Measurements from ENCODE around the gene BAHD1.

BAHD1 gene

GRCh38 chr15:40493089-40493840 is 52.5 kb downstream of the BAHD1 start:
- Histone ChIP-seq H3K4ac (ENCODE audit: low read length) (no peak overlapping the region), H3K4me1 (ENCODE audit: control insufficient read depth in 2 of 2, insufficient read depth in 1 of 2, low read depth in 1 of 2, low read length in 2 of 2) (peaks cover 3 to 11% of the 10 kb centered on the region in 2 donors), H3K27me3 (ENCODE audit: control insufficient read depth in 3 of 3, insufficient read depth in 3 of 3, low read depth in 1 of 3, low read length in 3 of 3) (peaks cover 0 to 6% (median 0%) of the 10 kb centered on the region in 3 experiments), H4K91ac (ENCODE audit: low read depth, low read length, poor library complexity) (no peak overlapping the region), H3K36me3 (replicated peaks in 1 of 2; ENCODE audit: control insufficient read depth in 2 of 2, insufficient read depth in 2 of 2, low read length in 2 of 2) (no peaks in the 10 kb centered on the region), H3K18ac (ENCODE audit: low read length) (no peak overlapping the region), H2AK5ac (ENCODE audit: low read depth, low read length) (no peak overlapping the region), H2AFZ (ENCODE audit: low read length) (no peak overlapping the region), H2BK15ac (ENCODE audit: low read length) (no peak overlapping the region), H3K9ac (ENCODE audit: low read depth, low read length, poor library complexity) (no peak overlapping the region), H4K8ac (ENCODE audit: low read depth, low read length) (no peak overlapping the region), H3K23ac (ENCODE audit: low read depth, low read length, poor library complexity) (no peak overlapping the region), H3K4me3 (ENCODE audit: low read length in 2 of 2) (no peak overlapping the region), H2BK5ac (ENCODE audit: low read length) (no peak overlapping the region), H3K4me2 (ENCODE audit: insufficient read depth, low read length, poor library complexity, severe bottlenecking) (no peak overlapping the region), H3K79me1 (ENCODE audit: low read depth, low read length) (no peaks in the 10 kb centered on the region), H2BK120ac (ENCODE audit: low read depth, low read length) (no peak overlapping the region), H3K14ac (ENCODE audit: low read length) (no peak overlapping the region), H3K9me3 (replicated peaks in 1 of 2; ENCODE audit: control insufficient read depth in 2 of 2, insufficient read depth in 1 of 2, low read depth in 1 of 2, low read length in 2 of 2) (no peaks in the 10 kb centered on the region), H3K27ac (replicated peaks; ENCODE audit: low read length) (no peak overlapping the region), H2BK12ac (ENCODE audit: low read length) (no peak overlapping the region)
- WGBS, 2 donors (ENCODE audit: extremely low coverage in 2 of 2, insufficient read length in 2 of 2, insufficient replicate concordance in 1 of 2) = no CpG with 5 or more reads among the region's 8 CpGs
- no peak for DNase-seq (ENCODE audit: low spot score)

GRCh38 chr15:40495516-40495915 is 54.8 kb downstream of the BAHD1 start:
- Histone ChIP-seq H2AK5ac (ENCODE audit: low read depth, low read length) (no peak overlapping the region), H3K14ac (ENCODE audit: low read length) (no peak overlapping the region), H4K8ac (ENCODE audit: low read depth, low read length) (no peak overlapping the region), H2AFZ (ENCODE audit: low read length) (no peak overlapping the region), H3K79me1 (ENCODE audit: low read depth, low read length) (no peaks in the 10 kb centered on the region), H3K4me2 (ENCODE audit: insufficient read depth, low read length, poor library complexity, severe bottlenecking) (no peak overlapping the region), H3K18ac (ENCODE audit: low read length) (no peak overlapping the region), H3K9ac (ENCODE audit: low read depth, low read length, poor library complexity) (no peak overlapping the region), H2BK15ac (ENCODE audit: low read length) (no peak overlapping the region), H3K27ac (replicated peaks; ENCODE audit: low read length) (no peak overlapping the region), H4K91ac (ENCODE audit: low read depth, low read length, poor library complexity) (no peak overlapping the region), H3K4me1 (ENCODE audit: control insufficient read depth in 2 of 2, insufficient read depth in 1 of 2, low read depth in 1 of 2, low read length in 2 of 2) (peaks cover 3 to 11% of the 10 kb centered on the region in 2 donors), H2BK12ac (ENCODE audit: low read length) (no peak overlapping the region), H3K23ac (ENCODE audit: low read depth, low read length, poor library complexity) (no peak overlapping the region), H2BK5ac (ENCODE audit: low read length) (no peak overlapping the region), H3K4me3 (ENCODE audit: low read length in 2 of 2) (no peak overlapping the region), H3K4ac (ENCODE audit: low read length) (no peak overlapping the region), H2BK120ac (ENCODE audit: low read depth, low read length) (no peak overlapping the region), H3K9me3 (replicated peaks in 1 of 2; ENCODE audit: control insufficient read depth in 2 of 2, insufficient read depth in 1 of 2, low read depth in 1 of 2, low read length in 2 of 2) (no peaks in the 10 kb centered on the region), H3K27me3 (ENCODE audit: control insufficient read depth in 3 of 3, insufficient read depth in 3 of 3, low read depth in 1 of 3, low read length in 3 of 3) (peaks cover 0 to 8% (median 0%) of the 10 kb centered on the region in 3 experiments), H3K36me3 (replicated peaks in 1 of 2; ENCODE audit: control insufficient read depth in 2 of 2, insufficient read depth in 2 of 2, low read length in 2 of 2) (no peaks in the 10 kb centered on the region)
- WGBS, 2 donors (ENCODE audit: extremely low coverage in 2 of 2, insufficient read length in 2 of 2, insufficient replicate concordance in 1 of 2) = no CpG with 5 or more reads among the region's 2 CpGs
- DNase-seq (ENCODE audit: low spot score) = no peak

GRCh38 chr15:40498418-40498817 is 57.7 kb downstream of the BAHD1 start:
- no peak overlapping the region for H2BK15ac ChIP-seq (ENCODE audit: low read length)
- no peak overlapping the region for H2BK12ac ChIP-seq (ENCODE audit: low read length)
- no peak for DNase-seq (ENCODE audit: low spot score)
- H2AK5ac ChIP-seq (ENCODE audit: low read depth, low read length) = no peak overlapping the region
- no peak overlapping the region for H3K14ac ChIP-seq (ENCODE audit: low read length)
- H4K91ac ChIP-seq (ENCODE audit: low read depth, low read length, poor library complexity) = no peak overlapping the region
- no peak overlapping the region for H3K18ac ChIP-seq (ENCODE audit: low read length)
- no CpG with 5 or more reads among the region's 5 CpGs for WGBS, 2 donors (ENCODE audit: extremely low coverage in 2 of 2, insufficient read length in 2 of 2, insufficient replicate concordance in 1 of 2)
- peaks cover 0 to 14% (median 0%) of the 10 kb centered on the region in 3 experiments for H3K27me3 ChIP-seq (ENCODE audit: control insufficient read depth in 3 of 3, insufficient read depth in 3 of 3, low read depth in 1 of 3, low read length in 3 of 3)
- H3K23ac ChIP-seq (ENCODE audit: low read depth, low read length, poor library complexity) = no peak overlapping the region
- no peak overlapping the region for H2BK120ac ChIP-seq (ENCODE audit: low read depth, low read length)
- H2AFZ ChIP-seq (ENCODE audit: low read length) = no peak overlapping the region
- H3K9ac ChIP-seq (ENCODE audit: low read depth, low read length, poor library complexity) = no peak overlapping the region
- H3K27ac ChIP-seq (replicated peaks; ENCODE audit: low read length) = no peak overlapping the region
- no peak overlapping the region for H3K4me2 ChIP-seq (ENCODE audit: insufficient read depth, low read length, poor library complexity, severe bottlenecking)
- no peak overlapping the region for H4K8ac ChIP-seq (ENCODE audit: low read depth, low read length)
- no peak overlapping the region for H3K4ac ChIP-seq (ENCODE audit: low read length)
- H2BK5ac ChIP-seq (ENCODE audit: low read length) = no peak overlapping the region
- peaks cover 3 to 10% of the 10 kb centered on the region in 2 donors for H3K4me1 ChIP-seq (ENCODE audit: control insufficient read depth in 2 of 2, insufficient read depth in 1 of 2, low read depth in 1 of 2, low read length in 2 of 2)
- no peaks in the 10 kb centered on the region for H3K79me1 ChIP-seq (ENCODE audit: low read depth, low read length)
- H3K36me3 ChIP-seq (replicated peaks in 1 of 2; ENCODE audit: control insufficient read depth in 2 of 2, insufficient read depth in 2 of 2, low read length in 2 of 2) = no peaks in the 10 kb centered on the region
- H3K9me3 ChIP-seq (replicated peaks in 1 of 2; ENCODE audit: control insufficient read depth in 2 of 2, insufficient read depth in 1 of 2, low read depth in 1 of 2, low read length in 2 of 2) = no peaks in the 10 kb centered on the region
- no peak overlapping the region for H3K4me3 ChIP-seq (ENCODE audit: low read length in 2 of 2)

- H3K27ac ChIP-seq (replicated peaks; ENCODE audit: low read length) = no peak overlapping the region
- no peaks in the 10 kb centered on the region for H3K79me1 ChIP-seq (ENCODE audit: low read depth, low read length)
- no peaks in the 10 kb centered on the region for H3K36me3 ChIP-seq (replicated peaks in 1 of 2; ENCODE audit: control insufficient read depth in 2 of 2, insufficient read depth in 2 of 2, low read length in 2 of 2)
- H3K18ac ChIP-seq (ENCODE audit: low read length) = no peak overlapping the region
- peaks cover 3 to 5% of the 10 kb centered on the region in 2 donors for H3K4me1 ChIP-seq (ENCODE audit: control insufficient read depth in 2 of 2, insufficient read depth in 1 of 2, low read depth in 1 of 2, low read length in 2 of 2)
- no peak overlapping the region for H4K8ac ChIP-seq (ENCODE audit: low read depth, low read length)
- H2BK120ac ChIP-seq (ENCODE audit: low read depth, low read length) = no peak overlapping the region
- no peak overlapping the region for H2BK15ac ChIP-seq (ENCODE audit: low read length)
- no peak overlapping the region for H2AFZ ChIP-seq (ENCODE audit: low read length)
- H3K14ac ChIP-seq (ENCODE audit: low read length) = no peak overlapping the region
- no peak overlapping the region for H3K4me3 ChIP-seq (ENCODE audit: low read length in 2 of 2)
- no peaks in the 10 kb centered on the region for H3K9me3 ChIP-seq (replicated peaks in 1 of 2; ENCODE audit: control insufficient read depth in 2 of 2, insufficient read depth in 1 of 2, low read depth in 1 of 2, low read length in 2 of 2)
- WGBS, 2 donors (ENCODE audit: extremely low coverage in 2 of 2, insufficient read length in 2 of 2, insufficient replicate concordance in 1 of 2) = no CpG with 5 or more reads among the region's 4 CpGs
- no peak overlapping the region for H3K4ac ChIP-seq (ENCODE audit: low read length)
- H2BK5ac ChIP-seq (ENCODE audit: low read length) = no peak overlapping the region
- no peak overlapping the region for H4K91ac ChIP-seq (ENCODE audit: low read depth, low read length, poor library complexity)
- H3K4me2 ChIP-seq (ENCODE audit: insufficient read depth, low read length, poor library complexity, severe bottlenecking) = no peak overlapping the region
- DNase-seq (ENCODE audit: low spot score) = no peak
- no peak overlapping the region for H3K23ac ChIP-seq (ENCODE audit: low read depth, low read length, poor library complexity)
- peaks cover 0 to 14% (median 0%) of the 10 kb centered on the region in 3 experiments for H3K27me3 ChIP-seq (ENCODE audit: control insufficient read depth in 3 of 3, insufficient read depth in 3 of 3, low read depth in 1 of 3, low read length in 3 of 3)
- no peak overlapping the region for H2BK12ac ChIP-seq (ENCODE audit: low read length)
- no peak overlapping the region for H2AK5ac ChIP-seq (ENCODE audit: low read depth, low read length)
- no peak overlapping the region for H3K9ac ChIP-seq (ENCODE audit: low read depth, low read length, poor library complexity)
Observed at GRCh38 chr15:40498891-40499290, 58.1 kb downstream of the BAHD1 start.
